ENCODE measurements around the gene MBLAC1.

Gene MBLAC1

DNA sequence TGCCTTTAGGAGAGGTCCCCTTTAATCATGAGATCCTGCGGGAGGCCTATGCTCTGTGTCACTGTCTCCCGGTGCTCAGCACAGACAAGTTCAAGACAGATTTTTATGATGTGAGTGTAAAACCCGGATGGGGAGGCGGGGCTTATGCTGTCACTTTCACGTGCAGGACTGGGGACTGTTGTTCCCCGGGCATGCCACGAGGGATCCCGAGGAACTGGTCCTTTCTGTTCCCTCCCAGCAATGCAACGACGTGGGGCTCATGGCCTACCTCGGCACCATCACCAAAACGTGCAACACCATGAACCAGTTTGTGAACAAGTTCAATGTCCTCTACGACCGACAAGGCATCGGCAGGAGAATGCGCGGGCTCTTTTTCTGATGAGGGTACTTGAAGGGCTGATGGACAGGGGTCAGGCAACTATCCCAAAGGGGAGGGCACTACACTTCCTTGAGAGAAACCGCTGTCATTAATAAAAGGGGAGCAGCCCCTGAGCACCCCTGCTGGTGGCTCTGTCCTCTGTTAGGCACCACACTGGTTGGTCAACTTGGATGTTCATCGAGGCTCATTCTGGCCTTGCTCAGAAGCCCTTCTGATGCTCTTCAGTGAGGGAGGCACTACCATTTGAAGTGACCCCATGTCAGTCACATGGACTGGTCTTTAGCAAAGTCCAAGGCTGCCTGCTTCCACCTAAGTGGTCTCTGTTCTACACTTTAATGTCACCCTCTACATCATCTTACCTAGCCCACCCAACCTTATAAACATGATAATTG, 35.2 kb upstream of the MBLAC1 start:
- DNase-seq (ENCODE audit: low read depth) = no peak
- no peak overlapping the region for H3K4me3 ChIP-seq (ENCODE audit: low read depth, low read length)
- TF ChIP-seq, protein P1, sequence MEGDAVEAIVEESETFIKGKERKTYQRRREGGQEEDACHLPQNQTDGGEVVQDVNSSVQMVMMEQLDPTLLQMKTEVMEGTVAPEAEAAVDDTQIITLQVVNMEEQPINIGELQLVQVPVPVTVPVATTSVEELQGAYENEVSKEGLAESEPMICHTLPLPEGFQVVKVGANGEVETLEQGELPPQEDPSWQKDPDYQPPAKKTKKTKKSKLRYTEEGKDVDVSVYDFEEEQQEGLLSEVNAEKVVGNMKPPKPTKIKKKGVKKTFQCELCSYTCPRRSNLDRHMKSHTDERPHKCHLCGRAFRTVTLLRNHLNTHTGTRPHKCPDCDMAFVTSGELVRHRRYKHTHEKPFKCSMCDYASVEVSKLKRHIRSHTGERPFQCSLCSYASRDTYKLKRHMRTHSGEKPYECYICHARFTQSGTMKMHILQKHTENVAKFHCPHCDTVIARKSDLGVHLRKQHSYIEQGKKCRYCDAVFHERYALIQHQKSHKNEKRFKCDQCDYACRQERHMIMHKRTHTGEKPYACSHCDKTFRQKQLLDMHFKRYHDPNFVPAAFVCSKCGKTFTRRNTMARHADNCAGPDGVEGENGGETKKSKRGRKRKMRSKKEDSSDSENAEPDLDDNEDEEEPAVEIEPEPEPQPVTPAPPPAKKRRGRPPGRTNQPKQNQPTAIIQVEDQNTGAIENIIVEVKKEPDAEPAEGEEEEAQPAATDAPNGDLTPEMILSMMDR (IDR thresholded peaks at IDR 0.05; ENCODE audit: low read depth, low read length, missing control alignments) = no peak

GRCh38 chr7:100093054-100093453, 33.7 kb upstream of the MBLAC1 start:
- TF ChIP-seq, protein P1 (IDR thresholded peaks at IDR 0.05; ENCODE audit: low read depth, low read length, missing control alignments) = no peak
- DNase-seq (ENCODE audit: low read depth) = no peak
- H3K4me3 ChIP-seq (ENCODE audit: low read depth, low read length) = no peak overlapping the region

- DNase-seq (ENCODE audit: low read depth) = no peak
- TF ChIP-seq, protein P1 (IDR thresholded peaks at IDR 0.05; ENCODE audit: low read depth, low read length, missing control alignments) = no peak
- H3K4me3 ChIP-seq (ENCODE audit: low read depth, low read length) = no peak overlapping the region
Measured at GRCh38 chr7:100093498-100093897, 33.3 kb upstream of the MBLAC1 start.

GRCh38 chr7:100093925-100094486, 32.8 kb upstream of the MBLAC1 start:
- H3K4me3 ChIP-seq (ENCODE audit: low read depth, low read length) = no peak overlapping the region
- DNase-seq (ENCODE audit: low read depth) = no peak
- TF ChIP-seq, protein P1 (IDR thresholded peaks at IDR 0.05; ENCODE audit: low read depth, low read length, missing control alignments) = no peak

DNA sequence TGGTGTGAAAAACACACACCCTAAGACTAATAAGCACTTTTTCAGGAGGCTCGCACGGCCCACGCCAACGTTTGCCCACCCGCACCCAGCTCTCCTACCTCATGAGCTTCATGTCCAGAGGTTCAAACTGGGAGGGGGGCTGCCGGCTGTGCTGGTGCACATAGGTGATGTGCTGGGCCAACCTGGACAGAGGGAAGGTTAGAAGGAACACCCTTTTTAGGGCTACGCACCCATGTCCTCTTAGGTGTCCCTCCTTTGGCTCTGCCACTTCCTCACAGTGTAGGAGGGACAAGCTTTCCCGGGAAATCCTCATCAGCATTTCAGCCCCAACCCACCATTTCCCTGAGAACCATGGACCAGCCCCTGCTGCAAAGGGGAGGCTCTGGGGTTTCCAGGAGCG, 31.5 kb upstream of the MBLAC1 start:
- no peak overlapping the region for H3K4me3 ChIP-seq (ENCODE audit: low read depth, low read length)
- DNase-seq (ENCODE audit: low read depth) = no peak
- TF ChIP-seq, protein P1 (IDR thresholded peaks at IDR 0.05; ENCODE audit: low read depth, low read length, missing control alignments) = no peak

- TF ChIP-seq, protein P1 (IDR thresholded peaks at IDR 0.05; ENCODE audit: low read depth, low read length, missing control alignments) = no peak
- DNase-seq (ENCODE audit: low read depth) = no peak
- no peak overlapping the region for H3K4me3 ChIP-seq (ENCODE audit: low read depth, low read length)
Measured at GRCh38 chr7:100095704-100096103, 31.1 kb upstream of the MBLAC1 start.

- TF ChIP-seq, protein P1 (IDR thresholded peaks at IDR 0.05; ENCODE audit: low read depth, low read length, missing control alignments) = no peak
- DNase-seq (ENCODE audit: low read depth) = no peak
- no peak overlapping the region for H3K4me3 ChIP-seq (ENCODE audit: low read depth, low read length)
Measured at GRCh38 chr7:100098913-100099312, 27.9 kb upstream of the MBLAC1 start.
